ENCODE data around the gene DSCAM.

DNA sequence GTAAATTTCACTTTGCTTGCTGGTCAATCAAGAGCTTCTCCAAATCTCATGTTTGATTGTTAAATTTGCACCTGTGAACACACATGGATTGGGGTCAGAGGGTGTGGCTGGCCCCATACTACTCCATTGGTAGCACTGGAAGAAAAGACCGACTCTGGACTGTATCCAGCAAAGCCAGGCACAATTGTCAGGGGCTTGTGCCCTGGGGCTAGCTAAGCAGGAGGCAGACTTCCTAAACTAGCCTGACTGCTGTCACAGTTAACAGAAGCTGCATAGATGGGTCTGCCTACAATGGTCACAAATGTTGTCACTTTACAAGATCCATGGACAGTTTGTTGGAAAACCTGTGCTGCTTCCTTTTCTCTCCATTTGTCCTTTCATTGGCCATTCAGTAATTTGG lies 421.0 kb downstream of the DSCAM start:
- TF ChIP-seq, protein P1, sequence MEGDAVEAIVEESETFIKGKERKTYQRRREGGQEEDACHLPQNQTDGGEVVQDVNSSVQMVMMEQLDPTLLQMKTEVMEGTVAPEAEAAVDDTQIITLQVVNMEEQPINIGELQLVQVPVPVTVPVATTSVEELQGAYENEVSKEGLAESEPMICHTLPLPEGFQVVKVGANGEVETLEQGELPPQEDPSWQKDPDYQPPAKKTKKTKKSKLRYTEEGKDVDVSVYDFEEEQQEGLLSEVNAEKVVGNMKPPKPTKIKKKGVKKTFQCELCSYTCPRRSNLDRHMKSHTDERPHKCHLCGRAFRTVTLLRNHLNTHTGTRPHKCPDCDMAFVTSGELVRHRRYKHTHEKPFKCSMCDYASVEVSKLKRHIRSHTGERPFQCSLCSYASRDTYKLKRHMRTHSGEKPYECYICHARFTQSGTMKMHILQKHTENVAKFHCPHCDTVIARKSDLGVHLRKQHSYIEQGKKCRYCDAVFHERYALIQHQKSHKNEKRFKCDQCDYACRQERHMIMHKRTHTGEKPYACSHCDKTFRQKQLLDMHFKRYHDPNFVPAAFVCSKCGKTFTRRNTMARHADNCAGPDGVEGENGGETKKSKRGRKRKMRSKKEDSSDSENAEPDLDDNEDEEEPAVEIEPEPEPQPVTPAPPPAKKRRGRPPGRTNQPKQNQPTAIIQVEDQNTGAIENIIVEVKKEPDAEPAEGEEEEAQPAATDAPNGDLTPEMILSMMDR (IDR thresholded peaks at IDR 0.05): no peak
- TF ChIP-seq EZH2 (IDR thresholded peaks at IDR 0.05): no peak
- no peak for TF ChIP-seq EZH2phosphoT487 (IDR thresholded peaks at IDR 0.05)
